PC-9 (cell line): ENCODE data around the gene GRM1. TPM values are rescaled to one million over a fixed set of nuclear protein-coding genes. Genes with fewer than 3 reads are reported as not detected.

Experiments
- BruUV-seq: library from RNA; stranded (reverse); fragments of 400-500 nt; replicated peaks from 2 replicates; lab custom pipeline; 2021; lab: Mats Ljungman, UMichigan
- CTCF ChIA-PET: fragments of 300-600 bp; sonication (Branson Sonifier 250); formaldehyde crosslinking; loops from one replicate; lab custom pipeline; 2022; ENCODE audit warnings: antibody characterized with exemption; lab: Charles Lee
- POLR2A ChIA-PET: fragments of 300-600 bp; sonication (Branson Sonifier 250); formaldehyde crosslinking; loops from one replicate; lab custom pipeline; 2022; ENCODE audit warnings: antibody characterized with exemption; ENCODE audit not compliant: unreplicated experiment; lab: Charles Lee
- DNase-seq, 2 experiments: peaks; one replicate each; pipeline versions ENCODE4 v3.0.0 to v3.0.0-alpha.2; 2015 to 2022; ENCODE audit warnings: mixed read lengths in 1 of 2
- H2AFZ ChIP-seq: fragments of 200-600 bp; sonication (generic); 2 replicates; pipeline ENCODE4 v1.8.1; 2017; ENCODE audit warnings: antibody characterized with exemption
- H3F3A ChIP-seq: fragments of 200-600 bp; sonication (generic); 2 replicates; pipeline ENCODE4 v1.8.1; 2017; ENCODE audit warnings: antibody characterized with exemption, mild to moderate bottlenecking, low read depth; ENCODE audit not compliant: insufficient read depth
- H3K27ac ChIP-seq: fragments of 200-600 bp; sonication (generic); 2 replicates; pipeline ENCODE4 v1.6.1; 2016; ENCODE audit warnings: mixed run types
- H3K27me3 ChIP-seq: fragments of 200-600 bp; sonication (generic); 2 replicates; pipeline ENCODE4 v1.6.1; 2016; ENCODE audit warnings: low read depth, mixed run types; ENCODE audit not compliant: insufficient read depth
- H3K36me3 ChIP-seq: fragments of 200-600 bp; sonication (generic); 2 replicates; pipeline ENCODE4 v1.6.1; 2016; ENCODE audit warnings: low read depth, mixed run types
- H3K4me1 ChIP-seq: fragments of 200-600 bp; sonication (generic); replicated peaks from 2 replicates; pipeline ENCODE4 v1.6.1; 2016; ENCODE audit warnings: mixed run types; ENCODE audit not compliant: insufficient read depth
- H3K4me2 ChIP-seq: fragments of 200-600 bp; sonication (generic); 2 replicates; pipeline ENCODE4 v1.6.1; 2017; ENCODE audit warnings: mixed run types
- H3K4me3 ChIP-seq: fragments of 200-600 bp; sonication (generic); 2 replicates; pipeline ENCODE4 v1.6.1; 2016; ENCODE audit warnings: mixed run types
- H3K79me2 ChIP-seq: fragments of 200-600 bp; sonication (generic); 2 replicates; pipeline ENCODE4 v1.6.1; 2017; ENCODE audit warnings: low read depth, mixed run types
- H3K9me2 ChIP-seq: fragments of 200-600 bp; sonication (generic); 2 replicates; pipeline ENCODE4 v1.8.1; 2017; ENCODE audit warnings: mild to moderate bottlenecking; ENCODE audit not compliant: insufficient read depth
- H3K9me3 ChIP-seq: fragments of 200-600 bp; sonication (generic); 2 replicates; pipeline ENCODE4 v1.8.1; 2016; ENCODE audit warnings: low read depth; ENCODE audit not compliant: insufficient read depth
- H4K20me1 ChIP-seq: fragments of 200-600 bp; sonication (generic); 2 replicates; pipeline ENCODE4 v1.8.1; 2017; ENCODE audit not compliant: insufficient read depth
- CTCF ChIP-seq: fragments of 200-600 bp; sonication (generic); conservative IDR thresholded peaks from 2 replicates; pipeline ENCODE4 v1.6.1; 2017; ENCODE audit warnings: mixed run types, antibody characterized with exemption, mild to moderate bottlenecking, moderate library complexity
- EZH2 ChIP-seq: fragments of 200-600 bp; sonication (generic); IDR thresholded peaks from 2 replicates; pipeline ENCODE4 v1.8.0; 2017; ENCODE audit warnings: antibody characterized with exemption, low read depth
- intact Hi-C: fragments of 100-400 bp; cut with micrococcal nuclease; formaldehyde crosslinking; loops from one replicate; pipeline ENCODE4 v1.10.0; 2022; ENCODE audit not compliant: unreplicated experiment
- total RNA-seq: library from RNA; stranded (reverse); gene quantifications from 2 replicates; pipeline ENCODE4 v1.2.3, GENCODE V29; 2021

The GRM1 gene
- total RNA-seq, 1 experiment from 2014 or later, result 0.26 TPM

GRCh38 chr6:146017672-146018071 is 11.2 kb upstream of the GRM1 start:
- CTCF ChIA-PET, result no interaction called here
- H3K27ac ChIP-seq, result no peak overlapping the region
- no TSS peak for BruUV-seq
- no peaks in the 10 kb centered on the region for H4K20me1 ChIP-seq
- H3K9me2 ChIP-seq, result no peaks in the 10 kb centered on the region
- no peaks in the 10 kb centered on the region for H3K36me3 ChIP-seq
- no peaks in the 10 kb centered on the region for H3K4me1 ChIP-seq
- H3K4me3 ChIP-seq, result no peak overlapping the region
- intact Hi-C loops, result no loop called here
- TF ChIP-seq CTCF, result no peak
- H3F3A ChIP-seq, result no peaks in the 10 kb centered on the region
- H3K4me2 ChIP-seq, result no peak overlapping the region
- H3K27me3 ChIP-seq, result no peaks in the 10 kb centered on the region
- no peak overlapping the region for H2AFZ ChIP-seq
- no peaks in the 10 kb centered on the region for H3K9me3 ChIP-seq
- H3K79me2 ChIP-seq, result no peaks in the 10 kb centered on the region
- POLR2A ChIA-PET, result no interaction called here
- DNase-seq, result no peak

GRCh38 chr6:146026873-146027272 is 2.0 kb upstream of the GRM1 start:
- Histone ChIP-seq H3K79me2 (no peaks in the 10 kb centered on the region), H3K27me3 (peaks cover 22% of the 10 kb centered on the region; the same call in 1 of the 2 replicates), H3F3A (no peaks in the 10 kb centered on the region), H4K20me1 (no peaks in the 10 kb centered on the region), H3K4me1 (no peaks in the 10 kb centered on the region), H3K27ac (no peak overlapping the region), H3K9me2 (no peaks in the 10 kb centered on the region), H2AFZ (no peak overlapping the region), H3K9me3 (no peaks in the 10 kb centered on the region), H3K4me3 (no peak overlapping the region), H3K4me2 (no peak overlapping the region), H3K36me3 (no peaks in the 10 kb centered on the region)
- CTCF ChIA-PET, result no interaction called here
- no peak for DNase-seq
- intact Hi-C loops, result no loop called here
- POLR2A ChIA-PET, result no interaction called here
- no TSS peak for BruUV-seq
- TF ChIP-seq EZH2 (no peak), CTCF (no peak)

DNA sequence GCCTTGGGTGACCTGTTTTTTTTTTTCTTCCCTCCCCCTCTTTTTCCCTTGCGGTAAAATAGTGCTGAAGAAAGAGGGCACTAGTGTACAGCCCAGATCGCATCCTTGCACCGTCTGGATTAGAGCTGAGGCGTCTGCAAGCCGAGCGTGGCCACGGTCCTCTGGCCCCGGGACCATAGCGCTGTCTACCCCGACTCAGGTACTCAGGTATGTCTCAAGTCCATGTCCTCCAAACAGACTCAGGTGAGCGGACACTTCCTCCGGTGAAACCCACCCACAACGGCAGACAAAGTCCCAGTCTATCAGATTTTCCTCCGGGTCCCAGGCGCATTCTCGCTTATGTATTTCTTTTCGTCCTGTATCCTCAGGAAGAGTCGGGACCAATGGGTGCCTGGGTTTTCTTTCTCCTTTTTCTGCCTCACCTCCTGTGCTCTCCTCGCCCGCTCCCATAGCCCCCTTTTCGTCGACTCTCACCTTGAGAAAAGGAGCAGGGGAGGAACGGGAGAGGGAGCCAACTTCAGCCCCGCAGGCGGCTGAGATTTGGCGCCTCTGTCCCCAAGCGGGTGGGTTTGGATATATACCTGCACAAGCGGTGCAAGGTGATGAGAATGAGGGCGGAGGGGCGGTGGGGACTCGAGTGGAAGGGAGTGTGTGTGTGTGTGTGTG is 1.1 kb upstream of the GRM1 start:
- TF ChIP-seq EZH2 (no peak), CTCF (no peak)
- H3K79me2 ChIP-seq, result no peaks in the 10 kb centered on the region
- no peak overlapping the region for H3K4me2 ChIP-seq
- no peaks in the 10 kb centered on the region for H3K9me2 ChIP-seq
- BruUV-seq, result no TSS peak
- no peak overlapping the region for H3K4me3 ChIP-seq
- ChIA-PET CTCF (no interaction called here), POLR2A (no interaction called here)
- H3K4me1 ChIP-seq, result no peaks in the 10 kb centered on the region
- no peak for DNase-seq
- peaks cover 22% of the 10 kb centered on the region; the same call in 1 of the 2 replicates for H3K27me3 ChIP-seq
- H3K27ac ChIP-seq, result no peak overlapping the region
- intact Hi-C loops, result no loop called here
- H3F3A ChIP-seq, result no peaks in the 10 kb centered on the region
- no peaks in the 10 kb centered on the region for H4K20me1 ChIP-seq
- no peaks in the 10 kb centered on the region for H3K9me3 ChIP-seq
- H2AFZ ChIP-seq, result no peak overlapping the region
- no peaks in the 10 kb centered on the region for H3K36me3 ChIP-seq
